GM12878 (cell line): ENCODE data around the gene FCHSD2. TPM values are rescaled to one million over a fixed set of nuclear protein-coding genes. Genes with fewer than 3 reads are reported as not detected.
A peak's percentile ranks its signal among the peaks of the same experiment; 100 is the strongest.
"Not testable (repeated sequence)": the region's sequence is repeated elsewhere in the genome, so short reads cannot be mapped to it uniquely, and the experiment has no call there.

ENCODE experiments used
- ATAC-seq: fragments of 200-7000 bp; cut with Tn5 transposase; 3 replicates; pipeline ENCODE4 v1.9.1; 2020; ENCODE audit warnings: mild to moderate bottlenecking, moderate library complexity
- BruUV-seq: library from RNA; stranded (reverse); fragments of 400-500 nt; replicated peaks from 2 replicates; lab custom pipeline; 2021; lab: Mats Ljungman, UMichigan
- CTCF ChIA-PET: fragments of 300-600 bp; sonication (Branson Sonifier 250); formaldehyde crosslinking; extraction: SDS; loops from one replicate; lab custom pipeline; 2021; ENCODE audit warnings: inconsistent platforms; lab: Yijun Ruan, JAX
- POLR2A ChIA-PET: fragments of 350-600 bp; formaldehyde crosslinking; extraction: SDS; loops from one replicate; lab custom pipeline; 2021; ENCODE audit warnings: inconsistent platforms; lab: Charles Lee
- RAD21 ChIA-PET: fragments of 300-600 bp; sonication (Branson Sonifier 250); formaldehyde crosslinking; loops from one replicate; lab custom pipeline; 2023; ENCODE audit warnings: antibody characterized with exemption; ENCODE audit not compliant: unreplicated experiment; lab: Charles Lee
- SMC1A ChIA-PET: fragments of 300-600 bp; sonication (Branson Sonifier 250); formaldehyde crosslinking; loops from one replicate; lab custom pipeline; 2023; ENCODE audit not compliant: unreplicated experiment, uncharacterized antibody; lab: Charles Lee
- DNase-seq: peaks from one replicate; pipeline ENCODE4 v3.0.0-alpha.2; 2011; ENCODE audit warnings: low read depth, low spot score
- FAIRE-seq: peaks from 3 replicates; lab custom pipeline; 2011; peaks lifted over from hg19 to GRCh38; lab: Jason Lieb, UNC
- H2AFZ ChIP-seq: 2 replicates; pipeline ENCODE4 v1.6.0; 2011; ENCODE audit warnings: low read depth, low read length, control low read depth; ENCODE audit not compliant: control insufficient read depth
- H3K27ac ChIP-seq: 2 replicates; pipeline ENCODE4 v1.5.1; 2011; ENCODE audit warnings: control low read depth; ENCODE audit not compliant: control insufficient read depth, insufficient read depth
- H3K27me3 ChIP-seq, 2 experiments: replicated peaks in 1 of 2; 2 replicates each; pipeline versions ENCODE4 v1.6.0 to v1.6.1; 2011; ENCODE audit warnings: low read length in 1 of 2; ENCODE audit not compliant: control insufficient read depth in 2 of 2, insufficient read depth in 2 of 2
- H3K36me3 ChIP-seq, 2 experiments: 2 replicates each; pipeline ENCODE4 v1.5.1; 2011; ENCODE audit warnings: low read length in 1 of 2; ENCODE audit not compliant: control insufficient read depth in 2 of 2, insufficient read depth in 2 of 2
- H3K4me1 ChIP-seq: 2 replicates; pipeline ENCODE4 v1.6.1; 2011; ENCODE audit warnings: mild to moderate bottlenecking, low read length, moderate library complexity, mixed read lengths; ENCODE audit not compliant: control insufficient read depth, insufficient read depth
- H3K4me2 ChIP-seq: 2 replicates; pipeline ENCODE4 v1.6.0; 2011; ENCODE audit warnings: control low read depth; ENCODE audit not compliant: control insufficient read depth, insufficient read depth
- H3K4me3 ChIP-seq: fragments of 200-600 bp; sonication (generic); 2 replicates; pipeline ENCODE4 v1.5.1; 2016
- H3K79me2 ChIP-seq: 2 replicates; pipeline ENCODE4 v1.6.0; 2011; ENCODE audit warnings: low read length; ENCODE audit not compliant: control insufficient read depth, insufficient read depth
- H3K9ac ChIP-seq: 2 replicates; pipeline ENCODE4 v1.8.0; 2011; ENCODE audit warnings: low read length, control low read depth, mixed read lengths; ENCODE audit not compliant: control insufficient read depth, insufficient read depth
- H3K9me3 ChIP-seq: replicated peaks from 3 replicates; pipeline ENCODE4 v1.5.1; 2011; ENCODE audit warnings: mild to moderate bottlenecking, low read length; ENCODE audit not compliant: control insufficient read depth, insufficient read depth
- H4K20me1 ChIP-seq: 2 replicates; pipeline ENCODE4 v1.6.0; 2011; ENCODE audit not compliant: control insufficient read depth, insufficient read depth
- BMI1 ChIP-seq: fragments of 450-650 bp; IDR thresholded peaks from 2 replicates; pipeline ENCODE4 v1.6.1; 2016; ENCODE audit warnings: mild to moderate bottlenecking, moderate library complexity, borderline replicate concordance
- MEF2A ChIP-seq: IDR thresholded peaks from 2 replicates; pipeline ENCODE4 v1.6.1; 2011; ENCODE audit warnings: low read depth, mild to moderate bottlenecking, low read length, moderate library complexity; ENCODE audit not compliant: insufficient read depth
- NFIC ChIP-seq: IDR thresholded peaks from 2 replicates; pipeline ENCODE4 v1.6.1; 2012; ENCODE audit warnings: low read depth, mild to moderate bottlenecking, inconsistent platforms, low read length, moderate library complexity
- SIX5 ChIP-seq: IDR thresholded peaks from 2 replicates; pipeline ENCODE4 v1.6.1; 2011; ENCODE audit warnings: mild to moderate bottlenecking, low read depth, low read length, moderate library complexity; ENCODE audit not compliant: severe bottlenecking
- TCF7 ChIP-seq: IDR thresholded peaks from 2 replicates; pipeline ENCODE4 v1.6.1; 2014; ENCODE audit warnings: antibody characterized with exemption, borderline replicate concordance
- WGBS: methylation state at CpG from one replicate; pipeline ENCODE4 v1.1.6; 2016; ENCODE audit warnings: low lambda C conversion rate; ENCODE audit not compliant: insufficient replicate concordance, insufficient coverage; ENCODE audit errors: missing lambda C conversion rate; 5-methylcytosine and 5-hydroxymethylcytosine counted together
- in situ Hi-C: fragments of 300-500 bp; cut with MboI; formaldehyde crosslinking; loops from 9 replicates; pipeline ENCODE4 v1.14.3; 2018; ENCODE audit warnings: mixed read lengths
- intact Hi-C: fragments of 100-400 bp; cut with micrococcal nuclease; formaldehyde crosslinking; loops from one replicate; pipeline ENCODE4 v1.14.2; 2022; ENCODE audit not compliant: unreplicated experiment
- polyA plus RNA-seq, 11 experiments: library from polyadenylated mRNA; depleted of rRNA in 4 of 11; unstranded in 6 of 11; stranded (reverse) in 5 of 11; fragments of >200 nt; fragmentation: Nextera tagmentation in 4 of 11; fragmentation: Illumina TruSeq in 1 of 11; extraction: Ambion mirVana in 4 of 11; extraction: Trizol in 1 of 11; gene quantifications; 1 replicate in 1 of 11; 2 replicates in 10 of 11; pipeline versions ENCODE4 v1.2.1 to v1.2.3, GENCODE V29; 2011 to 2016; ENCODE audit warnings: inconsistent platforms in 2 of 11, missing spikeins in 2 of 11, low read depth in 1 of 11
- total RNA-seq, 4 experiments: library from RNA; depleted of rRNA in 3 of 4; stranded (reverse); fragments of >200 nt in 3 of 4; fragmentation: Illumina TruSeq in 1 of 4; extraction: Trizol in 1 of 4; gene quantifications; 2 replicates each; pipeline versions ENCODE4 v1.2.1 to v1.2.3, GENCODE V29; 2013 to 2021
- TF ChIP-seq, protein P1 (sequence below): IDR thresholded peaks from 2 replicates; pipeline ENCODE4 v1.6.1; 2012; ENCODE audit warnings: low read length, inconsistent platforms
- TF ChIP-seq, protein P2 (sequence below): fragments of 450-650 bp; IDR thresholded peaks from 2 replicates; pipeline ENCODE4 v1.6.1; 2017; ENCODE audit warnings: mild to moderate bottlenecking, low read depth, inconsistent platforms; ENCODE audit not compliant: poor library complexity, severe bottlenecking

Gene FCHSD2
- total and polyA plus RNA-seq, 10 of the 15 experiments (the other 5 are each of a cell fraction or from before 2014, with no cell fraction given), result 13.2 to 89.8 (median 47.8) TPM

DNA sequence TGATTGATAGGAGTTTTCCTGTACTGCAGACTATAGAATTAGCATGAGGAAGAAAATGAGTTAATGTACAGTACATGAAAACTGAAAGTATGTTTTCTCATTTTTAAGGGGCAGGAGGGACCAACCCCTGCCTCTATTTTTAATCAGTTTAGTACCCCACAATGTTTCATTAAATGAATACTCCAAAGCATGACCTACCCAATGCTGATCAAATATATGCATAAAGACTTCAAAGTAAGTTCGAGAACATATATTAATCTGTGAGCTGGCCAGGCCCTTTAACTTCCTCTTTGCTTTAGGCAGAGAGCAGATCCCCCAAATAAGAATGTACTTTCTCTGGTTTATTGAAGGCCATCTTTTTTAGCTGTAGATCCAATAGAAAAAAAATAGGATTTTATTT lies 161.0 kb downstream of the FCHSD2 start (continued):
- TF ChIP-seq MEF2A (0 out of 2 replicates have a peak, but pooled peaks have one; percentile 16), SIX5 (no peak), BMI1 (no peak), NFIC (peak; percentile 58; the same call in 1 of the 2 replicates), TCF7 (peak; percentile 51; the same call in 1 of the 2 replicates)
- TF ChIP-seq, protein P1, sequence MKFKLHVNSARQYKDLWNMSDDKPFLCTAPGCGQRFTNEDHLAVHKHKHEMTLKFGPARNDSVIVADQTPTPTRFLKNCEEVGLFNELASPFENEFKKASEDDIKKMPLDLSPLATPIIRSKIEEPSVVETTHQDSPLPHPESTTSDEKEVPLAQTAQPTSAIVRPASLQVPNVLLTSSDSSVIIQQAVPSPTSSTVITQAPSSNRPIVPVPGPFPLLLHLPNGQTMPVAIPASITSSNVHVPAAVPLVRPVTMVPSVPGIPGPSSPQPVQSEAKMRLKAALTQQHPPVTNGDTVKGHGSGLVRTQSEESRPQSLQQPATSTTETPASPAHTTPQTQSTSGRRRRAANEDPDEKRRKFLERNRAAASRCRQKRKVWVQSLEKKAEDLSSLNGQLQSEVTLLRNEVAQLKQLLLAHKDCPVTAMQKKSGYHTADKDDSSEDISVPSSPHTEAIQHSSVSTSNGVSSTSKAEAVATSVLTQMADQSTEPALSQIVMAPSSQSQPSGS, result no peak
- TF ChIP-seq, protein P2, sequence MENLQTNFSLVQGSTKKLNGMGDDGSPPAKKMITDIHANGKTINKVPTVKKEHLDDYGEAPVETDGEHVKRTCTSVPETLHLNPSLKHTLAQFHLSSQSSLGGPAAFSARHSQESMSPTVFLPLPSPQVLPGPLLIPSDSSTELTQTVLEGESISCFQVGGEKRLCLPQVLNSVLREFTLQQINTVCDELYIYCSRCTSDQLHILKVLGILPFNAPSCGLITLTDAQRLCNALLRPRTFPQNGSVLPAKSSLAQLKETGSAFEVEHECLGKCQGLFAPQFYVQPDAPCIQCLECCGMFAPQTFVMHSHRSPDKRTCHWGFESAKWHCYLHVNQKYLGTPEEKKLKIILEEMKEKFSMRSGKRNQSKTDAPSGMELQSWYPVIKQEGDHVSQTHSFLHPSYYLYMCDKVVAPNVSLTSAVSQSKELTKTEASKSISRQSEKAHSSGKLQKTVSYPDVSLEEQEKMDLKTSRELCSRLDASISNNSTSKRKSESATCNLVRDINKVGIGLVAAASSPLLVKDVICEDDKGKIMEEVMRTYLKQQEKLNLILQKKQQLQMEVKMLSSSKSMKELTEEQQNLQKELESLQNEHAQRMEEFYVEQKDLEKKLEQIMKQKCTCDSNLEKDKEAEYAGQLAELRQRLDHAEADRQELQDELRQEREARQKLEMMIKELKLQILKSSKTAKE, result no peak
- TF ChIP-seq, all 136 proteins: peak for 9

DNA sequence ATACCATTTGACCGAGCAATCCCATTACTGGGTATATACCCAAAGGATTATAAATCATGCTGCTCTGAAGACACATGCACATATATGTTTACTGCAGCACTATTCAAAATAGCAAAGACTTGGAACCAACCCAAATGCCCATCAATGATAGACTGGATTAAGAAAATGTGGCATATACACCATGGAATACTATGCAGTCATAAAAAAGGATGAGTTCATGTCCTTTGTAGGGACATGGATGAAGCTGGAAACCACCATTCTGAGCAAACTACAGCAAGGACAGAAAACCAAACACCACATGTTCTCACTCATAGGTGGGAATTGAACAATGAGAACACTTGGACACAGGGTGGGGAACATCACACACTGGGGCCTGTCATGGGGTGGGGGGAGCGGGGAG lies 164.3 kb downstream of the FCHSD2 start:
- H4K20me1 ChIP-seq, POLR2A ChIA-PET, CTCF ChIA-PET, H3K27ac ChIP-seq, H3K27me3 ChIP-seq, in situ Hi-C loops, H3K9ac ChIP-seq, H3K4me2 ChIP-seq, H3K4me3 ChIP-seq, intact Hi-C loops, ATAC-seq, RAD21 ChIA-PET, FAIRE-seq, H3K79me2 ChIP-seq, DNase-seq, H2AFZ ChIP-seq, BruUV-seq: not testable (repeated sequence)
- WGBS, result 100% methylated on average over 2 of the region's 2 CpGs
- Histone ChIP-seq H3K36me3 (peaks cover 2 to 16% of the 10 kb centered on the region in 2 experiments), H3K4me1 (peaks cover 23% of the 10 kb centered on the region; the same call in 1 of the 2 replicates), H3K9me3 (peaks cover 23% of the 10 kb centered on the region)
- SMC1A ChIA-PET, result interaction anchor here (0.6 kb wide), 1 partner anchor 191 kb away, joined by 3 read pairs; no protein-coding TSS in a partner anchor
